Testis (tissue), 3 donors: ENCODE results near the gene ASXL1. TPM values are rescaled to one million over a fixed set of nuclear protein-coding genes. Genes with fewer than 3 reads are reported as not detected.

Source experiments
- DNase-seq: peaks from one replicate; pipeline ENCODE4 v3.0.0-alpha.2; 2019
- H3K27ac ChIP-seq, 2 donors: fragments of 200-600 bp; sonication (generic); one replicate each; pipeline ENCODE4 v1.5.1; 2019
- H3K27me3 ChIP-seq: fragments of 200-600 bp; sonication (generic); one replicate; pipeline ENCODE4 v1.5.1; 2019
- H3K36me3 ChIP-seq: fragments of 200-600 bp; sonication (generic); one replicate; pipeline ENCODE4 v1.5.1; 2017; ENCODE audit warnings: low read depth; ENCODE audit errors: missing control alignments
- H3K4me1 ChIP-seq: fragments of 200-600 bp; sonication (generic); one replicate; pipeline ENCODE4 v1.5.1; 2019
- H3K4me3 ChIP-seq, 2 donors: fragments of 200-600 bp; sonication (generic); one replicate each; pipeline ENCODE4 v1.5.1; 2017 to 2019
- H3K9me3 ChIP-seq: fragments of 200-600 bp; sonication (generic); one replicate; pipeline ENCODE4 v1.5.1; 2017
- CTCF ChIP-seq, 3 experiments: fragments of 450-650 bp in 2 of 3; fragments of 200-600 bp in 1 of 3; sonication (generic) in 1 of 3; IDR thresholded peaks; one replicate each; pipeline ENCODE4 v1.5.1; 2016 to 2019; ENCODE audit warnings: antibody characterized with exemption in 3 of 3, mild to moderate bottlenecking in 2 of 3, moderate library complexity in 1 of 3
- POLR2A ChIP-seq: fragments of 450-650 bp; IDR thresholded peaks from one replicate; pipeline ENCODE4 v1.6.1; 2017; ENCODE audit warnings: antibody characterized with exemption, mild to moderate bottlenecking, moderate library complexity
- WGBS, 2 donors: methylation state at CpG; one replicate each; pipeline ENCODE4 v1.1.5; 2018; 5-methylcytosine and 5-hydroxymethylcytosine counted together
- intact Hi-C: fragments of 100-400 bp; cut with DNase I; formaldehyde crosslinking; loops from one replicate; pipeline ENCODE4 v1.15.1; 2023; ENCODE audit warnings: low total_unique reads
- polyA plus RNA-seq: library from polyadenylated mRNA; stranded (reverse); fragments of 350-450 nt; fragmentation: Illumina TruSeq; extraction: RNeasy Lipid Tissue Mini Kit (QIAGEN cat#74804); gene quantifications from one replicate; pipeline ENCODE4 v1.2.3, GENCODE V29; 2014; ENCODE audit warnings: low read depth, low replicate concordance; ENCODE audit not compliant: insufficient read depth
- total RNA-seq, 2 donors: library from RNA; depleted of rRNA; stranded (reverse); fragments of >200 nt; gene quantifications; one replicate each; pipeline ENCODE4 v1.2.3, GENCODE V29; 2016

The ASXL1 gene
- total and polyA plus RNA-seq, 3 donors from 2014 or later: 101 to 161 (median 125) TPM

- Histone ChIP-seq H3K36me3 (no peaks in the 10 kb centered on the region), H3K27me3 (no peaks in the 10 kb centered on the region), H3K4me3 (no peak overlapping the region), H3K27ac (no peak overlapping the region), H3K9me3 (no peaks in the 10 kb centered on the region), H3K4me1 (peaks cover 50% of the 10 kb centered on the region)
- DNase-seq: no peak
- 73 to 81% methylated on average over 17 to 27 of the region's 27 CpGs for WGBS, 2 donors
- intact Hi-C loops: loop anchor here (10.0 kb wide), 1 partner anchor 135 kb away; no protein-coding TSS in a partner anchor
- TF ChIP-seq CTCF (IDR thresholded peaks at IDR 0.05): no peak
- TF ChIP-seq POLR2A: no peak
Observed at GRCh38 chr20:32470025-32470861, 112.1 kb downstream of the ASXL1 start.

- Histone ChIP-seq H3K27ac (no peak overlapping the region), H3K4me1 (peaks cover 50% of the 10 kb centered on the region), H3K27me3 (no peaks in the 10 kb centered on the region), H3K9me3 (no peaks in the 10 kb centered on the region), H3K36me3 (no peaks in the 10 kb centered on the region), H3K4me3 (no peak overlapping the region)
- intact Hi-C loops: loop anchor here (10.0 kb wide), 1 partner anchor 136 kb away; no protein-coding TSS in a partner anchor
- no peak for DNase-seq
- TF ChIP-seq CTCF (IDR thresholded peaks at IDR 0.05) (no peak), POLR2A (no peak)
- WGBS, 2 donors: 79 to 83% methylated on average over 2 to 9 of the region's 9 CpGs
Observed at GRCh38 chr20:32470940-32471339, 112.8 kb downstream of the ASXL1 start.

GRCh38 chr20:32472581-32473207, 114.6 kb downstream of the ASXL1 start:
- H3K27ac ChIP-seq: peak overlapping the region; percentile 45 to 60
- no peak overlapping the region for H3K4me3 ChIP-seq
- no peak for DNase-seq
- 92% methylated on average over 6 of the region's 6 CpGs; no CpG with 5 or more reads in 1 of the 2 donors for WGBS, 2 donors
- H3K27me3 ChIP-seq: no peaks in the 10 kb centered on the region
- no peaks in the 10 kb centered on the region for H3K9me3 ChIP-seq
- intact Hi-C loops: loop anchor here (10.0 kb wide), 1 partner anchor 138 kb away; no protein-coding TSS in a partner anchor
- no peak for TF ChIP-seq CTCF (IDR thresholded peaks at IDR 0.05)
- TF ChIP-seq POLR2A: no peak
- no peaks in the 10 kb centered on the region for H3K36me3 ChIP-seq
- peaks cover 54% of the 10 kb centered on the region for H3K4me1 ChIP-seq

GRCh38 chr20:32473231-32474008, 115.3 kb downstream of the ASXL1 start:
- no peak for DNase-seq
- H3K9me3 ChIP-seq: no peaks in the 10 kb centered on the region
- H3K27me3 ChIP-seq: no peaks in the 10 kb centered on the region
- H3K4me1 ChIP-seq: peaks cover 52% of the 10 kb centered on the region
- no peak overlapping the region for H3K4me3 ChIP-seq
- intact Hi-C loops: loop anchor here (10.0 kb wide), 1 partner anchor 139 kb away; no protein-coding TSS in a partner anchor
- 61 to 80% methylated on average over 17 to 29 of the region's 29 CpGs for WGBS, 2 donors
- no peaks in the 10 kb centered on the region for H3K36me3 ChIP-seq
- peak overlapping the region; percentile 45 to 60 for H3K27ac ChIP-seq
- TF ChIP-seq POLR2A (no peak), CTCF (IDR thresholded peaks at IDR 0.05) (no peak)
